Measurements from ENCODE around the gene PAXX.

Gene PAXX

DNA sequence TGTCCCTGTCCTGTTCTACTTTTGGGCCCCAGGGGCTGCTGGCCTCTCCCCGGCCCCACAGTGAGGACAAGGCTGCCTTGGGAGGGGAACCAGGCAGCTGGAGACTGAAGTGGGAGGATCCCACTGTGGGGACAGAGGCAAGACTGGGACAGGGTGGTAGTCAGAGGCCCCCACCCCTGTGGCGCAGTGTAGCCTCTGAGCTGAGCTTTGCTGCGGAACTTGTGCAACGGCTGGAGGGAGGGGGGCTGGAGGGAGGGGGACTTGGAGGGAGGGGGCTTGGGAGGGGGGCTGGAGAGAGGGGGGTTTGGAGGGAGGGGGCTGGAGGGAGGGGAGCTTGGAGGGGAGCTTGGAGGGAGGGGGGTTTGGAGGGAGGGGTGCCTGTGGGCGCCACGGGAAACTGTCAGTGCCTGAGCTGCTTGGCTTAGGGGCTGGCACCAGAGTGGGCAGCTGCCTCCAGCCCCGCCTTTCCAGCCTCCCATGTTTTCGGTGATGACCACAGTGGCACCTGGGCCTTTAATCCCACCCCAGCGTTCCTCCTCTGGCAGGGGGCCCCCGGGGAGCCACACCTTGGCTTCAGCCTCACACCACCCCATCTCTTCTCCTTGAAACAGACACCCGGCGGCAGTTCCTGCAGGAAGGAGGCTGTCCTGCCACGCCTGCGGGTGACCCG lies 42.0 kb downstream of the PAXX start:
- FAIRE-seq: no peak

GRCh38 chr9:137034709-137035506 lies 42.7 kb downstream of the PAXX start:
- no peak for FAIRE-seq

DNA sequence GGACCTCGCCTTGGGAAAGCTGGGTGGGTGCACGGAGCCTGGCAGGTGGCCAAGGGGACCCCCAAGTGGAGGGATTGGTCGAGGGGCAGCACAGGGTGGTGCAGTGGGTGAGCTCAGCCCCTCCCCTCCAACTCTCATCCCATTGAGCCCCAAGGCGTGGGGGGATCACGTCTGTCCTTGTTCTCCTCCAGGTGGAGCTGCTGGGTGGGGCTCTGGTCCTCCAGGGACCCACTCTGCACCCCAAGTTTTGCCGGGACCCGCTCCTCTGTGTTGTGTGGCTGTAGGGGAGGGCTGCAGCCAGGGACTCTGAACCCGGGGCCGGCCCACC lies 43.2 kb downstream of the PAXX start:
- FAIRE-seq: no peak

DNA sequence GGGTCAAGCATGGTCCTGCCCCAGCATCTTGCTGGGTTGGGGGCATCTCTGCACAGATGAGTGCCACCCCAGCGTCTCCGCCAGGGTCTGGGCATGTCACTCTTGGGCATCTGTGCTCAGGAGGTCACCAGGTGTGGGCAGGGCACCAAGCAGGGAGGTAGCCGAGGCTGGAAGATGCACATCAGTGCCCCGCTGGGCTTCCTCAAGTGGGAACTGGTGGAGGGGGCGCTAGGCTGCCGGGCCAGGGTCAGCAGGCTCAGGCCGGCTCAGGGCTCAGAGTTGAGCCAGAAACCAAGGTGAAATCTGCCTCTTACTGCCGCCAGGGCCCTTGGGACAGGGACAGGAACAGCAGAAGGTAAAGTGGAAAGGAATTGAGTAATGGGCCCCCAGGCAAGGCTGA lies 43.7 kb downstream of the PAXX start:
- no peak for FAIRE-seq

GRCh38 chr9:137037035-137037434 lies 44.8 kb downstream of the PAXX start:
- no peak for FAIRE-seq

- FAIRE-seq: no peak
These were observed 45.3 kb downstream of the PAXX start for GRCh38 chr9:137037483-137037882.

GRCh38 chr9:137038916-137039315 lies 46.7 kb downstream of the PAXX start:
- FAIRE-seq: no peak

GRCh38 chr9:137039611-137040366 lies 47.6 kb downstream of the PAXX start:
- FAIRE-seq: no peak

GRCh38 chr9:137040568-137040967 lies 48.3 kb downstream of the PAXX start:
- FAIRE-seq: no peak

GRCh38 chr9:137041124-137041523 lies 48.9 kb downstream of the PAXX start:
- FAIRE-seq: no peak

DNA sequence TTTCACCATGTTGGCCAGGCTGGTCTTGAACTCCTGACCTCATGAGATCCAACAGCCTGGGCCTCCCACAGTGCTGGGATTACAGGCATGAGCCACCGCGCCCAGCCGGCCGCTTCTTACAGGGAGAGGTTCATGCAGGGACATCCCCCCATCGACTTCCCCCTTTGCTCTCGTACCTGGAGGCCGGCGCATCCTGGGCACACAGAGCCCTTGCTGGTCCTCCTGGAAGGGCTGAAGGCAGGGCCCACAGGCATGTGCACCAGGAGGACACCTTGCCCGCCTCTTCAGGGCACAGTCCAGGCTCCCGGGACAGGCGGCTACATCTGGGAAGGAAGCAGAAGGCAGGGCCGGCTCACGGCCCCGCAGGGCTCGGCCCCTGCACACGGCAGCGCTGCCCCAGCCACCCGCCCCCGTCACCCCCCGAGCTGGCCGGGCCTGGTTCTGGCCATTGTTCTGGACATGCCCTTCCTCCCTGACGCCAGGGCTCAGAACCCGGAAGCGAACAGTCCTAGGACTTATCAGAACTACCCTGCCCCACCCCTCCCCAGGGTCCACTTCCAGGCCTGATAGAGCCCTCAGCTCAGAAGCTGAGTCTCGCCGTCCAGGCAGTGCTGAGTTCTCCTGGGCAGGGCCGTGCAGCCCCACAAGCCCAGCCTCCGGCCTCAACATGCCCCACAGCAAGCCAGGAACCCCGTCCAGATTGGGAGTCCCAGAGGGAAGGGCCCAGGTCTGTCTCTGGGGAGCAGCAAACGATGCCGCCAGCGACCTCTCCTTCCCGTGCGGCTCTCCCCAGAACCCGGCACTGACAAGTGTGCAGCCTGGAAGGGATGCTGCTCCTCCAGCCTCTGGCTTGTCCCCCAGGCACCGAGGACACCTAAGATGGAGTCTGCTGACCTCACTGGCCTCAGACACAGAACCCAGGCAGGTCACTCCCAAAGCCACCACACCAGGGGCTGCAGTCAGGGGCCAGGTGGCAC lies 50.8 kb downstream of the PAXX start:
- FAIRE-seq: no peak
